Stomach smooth muscle (tissue), 2 donors: ENCODE data around the gene MSLN.
"Not testable (repeated sequence)": the region's sequence is repeated elsewhere in the genome, so short reads cannot be mapped to it uniquely, and the experiment has no call there.

ENCODE experiments used
- H3K27ac ChIP-seq: one replicate; pipeline ENCODE4 v1.7.0; 2013; ENCODE audit warnings: mild to moderate bottlenecking, low read length, inconsistent platforms
- H3K27me3 ChIP-seq, 2 donors: one replicate each; pipeline ENCODE4 v1.7.0; 2013; ENCODE audit warnings: low read length in 2 of 2; ENCODE audit not compliant: insufficient read depth in 2 of 2, control insufficient read depth in 1 of 2
- H3K36me3 ChIP-seq, 2 donors: one replicate each; pipeline ENCODE4 v1.7.0; 2013; ENCODE audit warnings: low read length in 2 of 2; ENCODE audit not compliant: control insufficient read depth in 2 of 2, insufficient read depth in 2 of 2
- H3K4me1 ChIP-seq: one replicate; pipeline ENCODE4 v1.7.0; 2013; ENCODE audit warnings: low read length; ENCODE audit not compliant: control insufficient read depth, insufficient read depth
- H3K4me3 ChIP-seq, 2 donors: one replicate each; pipeline ENCODE4 v1.7.0; 2013; ENCODE audit warnings: low read length in 2 of 2
- H3K9ac ChIP-seq, 2 donors: one replicate each; pipeline ENCODE4 v1.7.0; 2013; ENCODE audit warnings: low read length in 2 of 2, mild to moderate bottlenecking in 1 of 2
- H3K9me3 ChIP-seq, 2 donors: one replicate each; pipeline ENCODE4 v1.7.0; 2013; ENCODE audit warnings: low read length in 2 of 2; ENCODE audit not compliant: control insufficient read depth in 2 of 2
- donor health status: healthy.
- donor health status: Pancreatic carcinoma.

The MSLN gene

GRCh38 chr16:739560-740458, 20.7 kb upstream of the MSLN start:
- H3K9me3 ChIP-seq = no peaks in the 10 kb centered on the region
- H3K36me3 ChIP-seq = peaks cover 14 to 23% of the 10 kb centered on the region in 2 donors
- H3K27me3 ChIP-seq = no peaks in the 10 kb centered on the region
- H3K27ac ChIP-seq = no peak overlapping the region
- H3K9ac ChIP-seq = peak overlapping the region; percentile 69 to 89
- peaks cover 15% of the 10 kb centered on the region for H3K4me1 ChIP-seq
- H3K4me3 ChIP-seq = peak overlapping the region; percentile 60 to 84

- H3K9ac ChIP-seq = peak overlapping the region; percentile 69 to 89
- H3K27ac ChIP-seq = no peak overlapping the region
- peaks cover 15% of the 10 kb centered on the region for H3K4me1 ChIP-seq
These were observed 20.1 kb upstream of the MSLN start for GRCh38 chr16:740459-740763.

GRCh38 chr16:740764-741505, 19.6 kb upstream of the MSLN start, which contains the start of gene CIAO3:
Gene CIAO3 (minus strand): TSS chr16:740997. CDS start chr16:740985, 12 bp downstream.
- no peaks in the 10 kb centered on the region for H3K27me3 ChIP-seq
- no peak within 1 kb of the TSS for H3K27ac ChIP-seq
- H3K4me3 ChIP-seq = peak within 1 kb of the TSS; percentile 60 to 84
- H3K9me3 ChIP-seq = no peaks in the 10 kb centered on the region
- H3K9ac ChIP-seq = peak within 1 kb of the TSS; percentile 69 to 89
- H3K36me3 ChIP-seq = peaks cover 11 to 17% of the 10 kb centered on the region in 2 donors
- peaks cover 15% of the 10 kb centered on the region for H3K4me1 ChIP-seq

More at GRCh38 chr16:740459-740763, 20.1 kb upstream of the MSLN start:
- H3K27me3 ChIP-seq = no peaks in the 10 kb centered on the region
- H3K9me3 ChIP-seq = no peaks in the 10 kb centered on the region
- H3K4me3 ChIP-seq = peak overlapping the region; percentile 60 to 84
- peaks cover 14 to 22% of the 10 kb centered on the region in 2 donors for H3K36me3 ChIP-seq

DNA sequence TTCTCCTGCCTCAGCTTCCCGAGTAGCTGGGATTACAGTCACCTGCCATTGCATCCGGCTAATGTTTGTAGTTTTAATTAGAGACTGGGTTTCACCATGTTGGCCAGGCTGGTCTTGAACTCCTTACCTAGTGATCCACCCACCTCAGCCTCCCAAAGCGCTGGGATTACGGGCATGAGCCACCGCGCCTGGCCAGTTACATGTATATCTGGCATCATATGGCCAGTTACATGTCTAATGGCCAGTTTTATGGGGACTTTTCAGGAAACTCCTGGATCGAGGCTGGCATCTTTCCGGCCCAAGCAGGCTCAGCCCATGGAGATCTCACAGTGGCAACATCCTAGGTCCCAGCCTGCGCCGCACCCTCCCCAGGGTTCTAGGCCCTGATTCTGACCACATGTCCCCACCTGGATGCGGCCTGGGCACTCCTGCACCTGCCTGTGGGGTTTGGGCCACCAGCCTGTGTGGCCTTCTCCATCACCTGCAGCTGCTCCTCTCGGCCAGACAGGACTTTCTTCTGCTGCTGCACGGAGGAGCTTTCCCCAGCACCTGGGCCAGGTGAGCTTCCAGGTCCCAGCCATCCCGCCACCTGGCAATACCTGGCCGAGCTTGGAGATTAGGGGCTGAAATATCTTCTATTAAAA, 18.4 kb upstream of the MSLN start:
- Histone ChIP-seq H3K27me3 (no peaks in the 10 kb centered on the region), H3K36me3 (peaks cover 5 to 8% of the 10 kb centered on the region in 2 donors), H3K4me1 (peaks cover 15% of the 10 kb centered on the region), H3K9ac (no peak overlapping the region), H3K27ac (no peak overlapping the region), H3K4me3 (no peak overlapping the region), H3K9me3 (no peaks in the 10 kb centered on the region)

- peaks cover 15% of the 10 kb centered on the region for H3K4me1 ChIP-seq
- H3K4me3 ChIP-seq, H3K27ac ChIP-seq, H3K9me3 ChIP-seq, H3K27me3 ChIP-seq, H3K9ac ChIP-seq, H3K36me3 ChIP-seq: not testable (repeated sequence)
These were observed 17.6 kb upstream of the MSLN start for GRCh38 chr16:742894-743293.

GRCh38 chr16:743794-744500, 16.6 kb upstream of the MSLN start:
- Histone ChIP-seq H3K9ac (no peak overlapping the region), H3K4me1 (peaks cover 15% of the 10 kb centered on the region), H3K9me3 (no peaks in the 10 kb centered on the region), H3K4me3 (no peak overlapping the region), H3K27ac (no peak overlapping the region), H3K36me3 (no peaks in the 10 kb centered on the region), H3K27me3 (no peaks in the 10 kb centered on the region)

GRCh38 chr16:745739-746138, 14.8 kb upstream of the MSLN start:
- Histone ChIP-seq H3K9ac (no peak overlapping the region), H3K27me3 (no peaks in the 10 kb centered on the region), H3K36me3 (no peaks in the 10 kb centered on the region), H3K9me3 (no peaks in the 10 kb centered on the region), H3K4me1 (peaks cover 4% of the 10 kb centered on the region), H3K27ac (no peak overlapping the region), H3K4me3 (no peak overlapping the region)

DNA sequence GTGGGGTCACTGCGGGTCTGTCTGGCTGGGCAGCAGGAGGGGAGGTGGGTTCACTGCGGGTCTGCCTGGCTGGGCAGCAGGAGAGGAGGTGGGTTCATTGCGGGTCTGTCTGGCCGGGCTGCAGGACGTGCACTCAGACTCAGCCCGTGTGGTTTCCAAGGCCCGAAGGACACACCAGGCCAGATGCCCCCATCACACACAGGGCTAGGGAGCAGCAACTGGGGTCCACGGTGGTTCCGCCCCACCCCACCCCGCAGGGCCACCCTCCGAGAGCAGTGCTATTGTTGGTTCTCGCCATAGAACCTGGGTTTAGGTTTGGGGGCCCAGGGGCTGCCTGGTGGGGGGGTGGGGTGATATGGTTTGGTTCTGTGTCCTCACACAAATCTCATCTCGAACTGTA, 13.9 kb upstream of the MSLN start:
- Histone ChIP-seq H3K27ac (no peak overlapping the region), H3K4me3 (no peak overlapping the region), H3K9me3 (no peaks in the 10 kb centered on the region), H3K36me3 (no peaks in the 10 kb centered on the region), H3K9ac (no peak overlapping the region), H3K27me3 (no peaks in the 10 kb centered on the region), H3K4me1 (no peaks in the 10 kb centered on the region)

- no peak overlapping the region for H3K9ac ChIP-seq
- peaks cover 4% of the 10 kb centered on the region for H3K4me1 ChIP-seq
- H3K9me3 ChIP-seq = no peaks in the 10 kb centered on the region
- no peak overlapping the region for H3K27ac ChIP-seq
- H3K36me3 ChIP-seq = no peaks in the 10 kb centered on the region
- no peaks in the 10 kb centered on the region for H3K27me3 ChIP-seq
- H3K4me3 ChIP-seq = no peak overlapping the region
These were observed 12.4 kb upstream of the MSLN start for GRCh38 chr16:747978-748746.

DNA sequence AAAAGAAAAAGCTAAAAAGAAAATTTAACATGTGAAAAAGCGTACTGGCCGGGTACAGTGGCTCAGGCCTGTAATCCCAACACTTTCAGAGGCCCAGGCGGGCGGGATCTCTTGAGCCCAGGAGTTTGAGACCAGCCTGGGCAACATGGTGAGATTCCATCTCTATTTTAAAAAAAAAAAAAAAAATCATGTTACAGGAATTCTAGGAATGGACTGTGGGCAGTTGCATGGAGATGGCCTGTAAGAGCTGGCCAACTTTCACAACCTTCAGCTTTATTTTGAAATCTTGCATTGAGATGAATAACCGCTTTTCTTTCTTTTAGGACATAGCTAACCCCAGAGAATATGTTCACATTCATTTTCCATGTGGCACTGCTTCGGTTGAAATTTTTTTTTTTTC, 11.5 kb upstream of the MSLN start:
- Histone ChIP-seq H3K9ac (no peak overlapping the region), H3K27me3 (peaks cover 0 to 4% of the 10 kb centered on the region in 2 donors), H3K27ac (no peak overlapping the region), H3K4me3 (no peak overlapping the region), H3K36me3 (no peaks in the 10 kb centered on the region), H3K4me1 (peaks cover 4% of the 10 kb centered on the region), H3K9me3 (no peaks in the 10 kb centered on the region)
